Muscle layer of duodenum (tissue), 2 donors: ENCODE results near the gene C1QTNF9.
"Not testable (repeated sequence)": the region's sequence is repeated elsewhere in the genome, so short reads cannot be mapped to it uniquely, and the experiment has no call there.

Experiments
- H3K27ac ChIP-seq: one replicate; pipeline ENCODE4 v1.7.0; 2013; ENCODE audit warnings: mild to moderate bottlenecking, low read length
- H3K27me3 ChIP-seq: one replicate; pipeline ENCODE4 v1.7.0; 2013; ENCODE audit warnings: low read depth, mild to moderate bottlenecking, control low read depth, low read length
- H3K36me3 ChIP-seq, 2 donors: one replicate each; pipeline ENCODE4 v1.7.0; 2013; ENCODE audit warnings: low read length in 2 of 2, control low read depth in 1 of 2, mild to moderate bottlenecking in 1 of 2; ENCODE audit not compliant: insufficient read depth in 2 of 2, control insufficient read depth in 1 of 2
- H3K4me1 ChIP-seq, 2 donors: one replicate each; pipeline ENCODE4 v1.7.0; 2013; ENCODE audit warnings: low read length in 2 of 2, mild to moderate bottlenecking in 2 of 2, control low read depth in 1 of 2, moderate library complexity in 1 of 2; ENCODE audit not compliant: insufficient read depth in 2 of 2, control insufficient read depth in 1 of 2
- H3K4me3 ChIP-seq, 2 donors: one replicate each; pipeline ENCODE4 v1.7.0; 2013; ENCODE audit warnings: low read length in 2 of 2, low read depth in 1 of 2, mild to moderate bottlenecking in 1 of 2
- H3K9me3 ChIP-seq, 2 donors: one replicate each; pipeline ENCODE4 v1.7.0; 2013; ENCODE audit warnings: low read length in 2 of 2, control low read depth in 1 of 2, mild to moderate bottlenecking in 1 of 2; ENCODE audit not compliant: control insufficient read depth in 1 of 2
- donor health status: healthy.

Gene C1QTNF9

DNA sequence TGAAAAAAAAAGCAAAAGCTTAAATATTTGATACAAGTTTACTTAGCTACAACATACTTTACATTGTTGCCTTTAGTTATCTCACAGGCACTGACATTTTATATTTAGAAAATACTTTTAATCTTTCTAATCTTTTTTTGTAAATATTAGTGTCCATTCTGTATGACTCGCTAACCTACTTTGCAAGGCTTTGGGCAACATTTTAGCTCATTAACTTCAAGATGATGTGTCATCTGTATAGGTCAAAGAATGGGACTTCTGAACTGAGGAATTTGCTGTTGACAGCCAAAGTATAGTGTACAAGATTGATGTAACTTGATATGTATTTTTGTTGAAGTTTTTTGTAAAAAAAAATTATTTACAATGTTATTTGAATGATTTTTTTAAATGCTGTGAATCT lies 2.7 kb upstream of the C1QTNF9 start:
- Histone ChIP-seq H3K4me3 (no peak overlapping the region), H3K27me3 (no peaks in the 10 kb centered on the region), H3K9me3 (no peaks in the 10 kb centered on the region), H3K36me3 (peaks cover 13 to 22% of the 10 kb centered on the region in 2 donors), H3K4me1 (peaks cover 0 to 7% of the 10 kb centered on the region in 2 donors), H3K27ac (no peak overlapping the region)

GRCh38 chr13:24307211-24308067 lies 1.9 kb upstream of the C1QTNF9 start:
- H3K4me3 ChIP-seq = no peak overlapping the region
- peaks cover 0 to 7% of the 10 kb centered on the region in 2 donors for H3K4me1 ChIP-seq
- H3K36me3 ChIP-seq = peaks cover 11 to 22% of the 10 kb centered on the region in 2 donors
- H3K27ac ChIP-seq = no peak overlapping the region
- H3K27me3 ChIP-seq = no peaks in the 10 kb centered on the region
- H3K9me3 ChIP-seq = no peaks in the 10 kb centered on the region

GRCh38 chr13:24308068-24308445 lies 1.3 kb upstream of the C1QTNF9 start:
- H3K4me3 ChIP-seq = no peak overlapping the region
- peaks cover 0 to 7% of the 10 kb centered on the region in 2 donors for H3K4me1 ChIP-seq
- H3K36me3 ChIP-seq = peaks cover 5 to 17% of the 10 kb centered on the region in 2 donors
- no peak overlapping the region for H3K27ac ChIP-seq
- H3K27me3 ChIP-seq = no peaks in the 10 kb centered on the region
- no peaks in the 10 kb centered on the region for H3K9me3 ChIP-seq

- Histone ChIP-seq H3K36me3 (peaks cover 4 to 13% of the 10 kb centered on the region in 2 donors), H3K9me3 (no peaks in the 10 kb centered on the region), H3K27me3 (no peaks in the 10 kb centered on the region), H3K4me3 (no peak overlapping the region), H3K27ac (no peak overlapping the region), H3K4me1 (peaks cover 0 to 7% of the 10 kb centered on the region in 2 donors)
These were observed 826 bp upstream of the C1QTNF9 start for GRCh38 chr13:24308488-24309020.

GRCh38 chr13:24313439-24313838 lies 4.1 kb downstream of the C1QTNF9 start:
- Histone ChIP-seq H3K4me3 (no peak overlapping the region), H3K9me3 (no peaks in the 10 kb centered on the region), H3K27ac (no peak overlapping the region), H3K27me3 (no peaks in the 10 kb centered on the region), H3K36me3 (no peaks in the 10 kb centered on the region), H3K4me1 (no peaks in the 10 kb centered on the region)

- not testable (repeated sequence) for H3K36me3 ChIP-seq, H3K4me1 ChIP-seq, H3K27me3 ChIP-seq, H3K4me3 ChIP-seq, H3K9me3 ChIP-seq, H3K27ac ChIP-seq
These were observed 8.5 kb downstream of the C1QTNF9 start for GRCh38 chr13:24317835-24318234.

GRCh38 chr13:24318878-24319277 lies 9.5 kb downstream of the C1QTNF9 start:
- not testable (repeated sequence) for H3K4me3 ChIP-seq, H3K27ac ChIP-seq, H3K9me3 ChIP-seq, H3K4me1 ChIP-seq, H3K27me3 ChIP-seq, H3K36me3 ChIP-seq

- H3K9me3 ChIP-seq, H3K4me3 ChIP-seq, H3K27me3 ChIP-seq, H3K27ac ChIP-seq, H3K4me1 ChIP-seq, H3K36me3 ChIP-seq: not testable (repeated sequence)
These were observed 10.3 kb downstream of the C1QTNF9 start for GRCh38 chr13:24319641-24320040.

DNA sequence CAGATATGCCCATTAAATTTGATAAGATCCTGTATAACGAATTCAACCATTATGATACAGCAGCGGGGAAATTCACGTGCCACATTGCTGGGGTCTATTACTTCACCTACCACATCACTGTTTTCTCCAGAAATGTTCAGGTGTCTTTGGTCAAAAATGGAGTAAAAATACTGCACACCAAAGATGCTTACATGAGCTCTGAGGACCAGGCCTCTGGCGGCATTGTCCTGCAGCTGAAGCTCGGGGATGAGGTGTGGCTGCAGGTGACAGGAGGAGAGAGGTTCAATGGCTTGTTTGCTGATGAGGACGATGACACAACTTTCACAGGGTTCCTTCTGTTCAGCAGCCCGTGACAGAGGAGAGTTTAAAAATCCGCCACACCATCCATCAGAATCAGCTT lies 12.0 kb downstream of the C1QTNF9 start:
- not testable (repeated sequence) for H3K4me3 ChIP-seq, H3K9me3 ChIP-seq, H3K4me1 ChIP-seq, H3K36me3 ChIP-seq, H3K27me3 ChIP-seq, H3K27ac ChIP-seq

DNA sequence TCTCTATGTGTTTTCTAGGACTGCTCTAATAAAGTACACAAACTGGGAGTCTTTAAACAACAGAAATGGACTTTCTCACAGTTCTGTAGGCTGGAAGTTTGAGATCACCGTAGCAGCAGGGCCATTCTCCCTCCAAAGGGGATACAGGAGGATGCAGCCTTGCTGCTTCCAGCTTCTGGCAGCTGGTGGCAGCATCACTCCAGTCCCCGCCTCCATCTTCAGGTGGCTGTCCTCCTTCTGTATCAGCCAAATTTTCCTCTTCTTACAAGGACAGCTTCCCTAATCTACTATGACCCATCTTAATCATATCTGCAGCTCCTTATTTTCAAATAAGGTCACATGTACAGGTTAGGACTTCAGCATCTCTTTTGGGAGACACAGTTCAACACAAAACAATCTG lies 13.1 kb downstream of the C1QTNF9 start:
- H3K4me1 ChIP-seq, H3K9me3 ChIP-seq, H3K27me3 ChIP-seq, H3K36me3 ChIP-seq, H3K27ac ChIP-seq, H3K4me3 ChIP-seq: not testable (repeated sequence)

- no peaks in the 10 kb centered on the region for H3K4me1 ChIP-seq
- H3K27me3 ChIP-seq = no peaks in the 10 kb centered on the region
- no peaks in the 10 kb centered on the region for H3K9me3 ChIP-seq
- no peak overlapping the region for H3K27ac ChIP-seq
- H3K4me3 ChIP-seq = no peak overlapping the region
- no peaks in the 10 kb centered on the region for H3K36me3 ChIP-seq
These were observed 13.8 kb downstream of the C1QTNF9 start for GRCh38 chr13:24323036-24323738.
